HEK293 (cell line): Measurements from ENCODE around the gene IGF1R.

Experiments used
- IKZF3 ChIP-seq: fragments of 450-650 bp; IDR thresholded peaks from 2 replicates; pipeline ENCODE4 v1.5.0; 2018; ENCODE audit warnings: missing biosample characterization, mild to moderate bottlenecking, missing genetic modification characterization, moderate library complexity
- KLF1 ChIP-seq: fragments of 450-650 bp; formaldehyde crosslinking; IDR thresholded peaks from 2 replicates; pipeline ENCODE4 v1.5.1; 2016; ENCODE audit warnings: missing biosample characterization, missing genetic modification characterization
- KLF17 ChIP-seq: fragments of 450-650 bp; formaldehyde crosslinking; IDR thresholded peaks from 2 replicates; pipeline ENCODE4 v1.5.1; 2016; ENCODE audit warnings: missing biosample characterization, missing genetic modification characterization
- KLF7 ChIP-seq: fragments of 450-650 bp; formaldehyde crosslinking; IDR thresholded peaks from 2 replicates; pipeline ENCODE4 v1.5.1; 2016; ENCODE audit warnings: missing biosample characterization, missing genetic modification characterization, borderline replicate concordance
- MYNN ChIP-seq: fragments of 450-650 bp; formaldehyde crosslinking; IDR thresholded peaks from 2 replicates; pipeline ENCODE4 v1.5.1; 2016; ENCODE audit warnings: missing biosample characterization, missing genetic modification characterization, borderline replicate concordance
- PRDM10 ChIP-seq: fragments of 450-650 bp; formaldehyde crosslinking; IDR thresholded peaks from 2 replicates; pipeline ENCODE4 v1.5.1; 2016; ENCODE audit warnings: missing biosample characterization, missing genetic modification characterization
- REPIN1 ChIP-seq: fragments of 450-650 bp; formaldehyde crosslinking; IDR thresholded peaks from 2 replicates; pipeline ENCODE4 v1.5.1; 2017; ENCODE audit warnings: missing biosample characterization, missing genetic modification characterization, low read depth
- SP3 ChIP-seq: fragments of 450-650 bp; formaldehyde crosslinking; IDR thresholded peaks from 2 replicates; pipeline ENCODE4 v1.5.1; 2016; ENCODE audit warnings: missing biosample characterization, missing genetic modification characterization
- ZBTB10 ChIP-seq: fragments of 450-650 bp; formaldehyde crosslinking; IDR thresholded peaks from 2 replicates; pipeline ENCODE4 v1.5.1; 2016; ENCODE audit warnings: missing biosample characterization, missing genetic modification characterization
- ZBTB11 ChIP-seq: fragments of 450-650 bp; formaldehyde crosslinking; conservative IDR thresholded peaks from 2 replicates; pipeline ENCODE4 v1.5.1; 2016; ENCODE audit warnings: low read depth, missing biosample characterization, missing genetic modification characterization
- ZBTB20 ChIP-seq: fragments of 450-650 bp; formaldehyde crosslinking; IDR thresholded peaks from 2 replicates; pipeline ENCODE4 v1.5.1; 2016; ENCODE audit warnings: missing biosample characterization, missing genetic modification characterization
- ZFP69B ChIP-seq: fragments of 450-650 bp; formaldehyde crosslinking; IDR thresholded peaks from 2 replicates; pipeline ENCODE4 v1.5.1; 2016; ENCODE audit warnings: missing biosample characterization, missing genetic modification characterization
- ZNF2 ChIP-seq: fragments of 450-650 bp; formaldehyde crosslinking; IDR thresholded peaks from 2 replicates; pipeline ENCODE4 v1.5.1; 2016; ENCODE audit warnings: missing biosample characterization, missing genetic modification characterization
- ZNF211 ChIP-seq: fragments of 450-650 bp; formaldehyde crosslinking; IDR thresholded peaks from 2 replicates; pipeline ENCODE4 v1.5.1; 2016; ENCODE audit warnings: low read depth, missing biosample characterization, missing genetic modification characterization
- ZNF266 ChIP-seq: fragments of 450-650 bp; formaldehyde crosslinking; IDR thresholded peaks from 2 replicates; pipeline ENCODE4 v1.5.1; 2016; ENCODE audit warnings: missing biosample characterization, missing genetic modification characterization, low read depth
- ZNF341 ChIP-seq: fragments of 450-650 bp; formaldehyde crosslinking; IDR thresholded peaks from 2 replicates; pipeline ENCODE4; 2016; ENCODE audit warnings: low read depth, missing biosample characterization, missing genetic modification characterization
- ZNF510 ChIP-seq: fragments of 450-650 bp; formaldehyde crosslinking; IDR thresholded peaks from 2 replicates; pipeline ENCODE4 v1.5.1; 2018; ENCODE audit warnings: mild to moderate bottlenecking, missing genetic modification characterization, missing biosample characterization; ENCODE audit not compliant: insufficient replicate concordance
- ZNF549 ChIP-seq: fragments of 450-650 bp; IDR thresholded peaks from 2 replicates; pipeline ENCODE4 v1.5.1; 2018; ENCODE audit warnings: missing biosample characterization, missing genetic modification characterization, mild to moderate bottlenecking, inconsistent platforms, moderate library complexity
- ZNF610 ChIP-seq: fragments of 450-650 bp; formaldehyde crosslinking; IDR thresholded peaks from 2 replicates; pipeline ENCODE4 v1.5.1; 2016; ENCODE audit warnings: missing biosample characterization, missing genetic modification characterization, borderline replicate concordance
- ZNF626 ChIP-seq: fragments of 450-650 bp; sonication (Bioruptor Pico); formaldehyde crosslinking; IDR thresholded peaks from 2 replicates; pipeline ENCODE4 v1.5.1; 2018; ENCODE audit warnings: missing biosample characterization, missing genetic modification characterization, inconsistent platforms
- ZNF639 ChIP-seq: fragments of 450-650 bp; formaldehyde crosslinking; IDR thresholded peaks from 2 replicates; pipeline ENCODE4 v1.5.1; 2016; ENCODE audit warnings: missing biosample characterization, missing genetic modification characterization
- ZNF701 ChIP-seq: fragments of 450-650 bp; formaldehyde crosslinking; IDR thresholded peaks from 2 replicates; pipeline ENCODE4 v1.5.1; 2016; ENCODE audit warnings: missing biosample characterization, missing genetic modification characterization
- ZNF707 ChIP-seq: fragments of 450-650 bp; formaldehyde crosslinking; IDR thresholded peaks from 2 replicates; pipeline ENCODE4 v1.5.1; 2016; ENCODE audit warnings: missing biosample characterization, missing genetic modification characterization
- ZNF777 ChIP-seq: fragments of 450-650 bp; formaldehyde crosslinking; IDR thresholded peaks from 2 replicates; pipeline ENCODE4 v1.5.1; 2017; ENCODE audit warnings: missing biosample characterization, missing genetic modification characterization, borderline replicate concordance
- ZNF792 ChIP-seq: fragments of 450-650 bp; formaldehyde crosslinking; IDR thresholded peaks from 2 replicates; pipeline ENCODE4 v1.5.1; 2016; ENCODE audit warnings: missing biosample characterization, missing genetic modification characterization
- ZXDB ChIP-seq: fragments of 450-650 bp; formaldehyde crosslinking; IDR thresholded peaks from 2 replicates; pipeline ENCODE4 v1.5.1; 2016; ENCODE audit warnings: missing biosample characterization, missing genetic modification characterization

Gene IGF1R

GRCh38 chr15:98650417-98651035, 2.2 kb downstream of the IGF1R start (continued):
- TF ChIP-seq ZBTB10 (tag by site-specific recombination): peak; percentile 76
- peak; percentile 60 for TF ChIP-seq ZNF341 (tag by site-specific recombination)
- no peak for TF ChIP-seq ZNF792 (tag by site-specific recombination)
- TF ChIP-seq ZNF639 (tag by site-specific recombination): peak; percentile 29; the same call in 1 of the 2 replicates
- TF ChIP-seq ZNF510: no peak
- no peak for TF ChIP-seq ZNF211 (tag by site-specific recombination)
- no peak for TF ChIP-seq ZNF701 (tag by site-specific recombination)
- peak; percentile 81; the same call in 1 of the 2 replicates for TF ChIP-seq ZBTB20
- peak; percentile 11; the same call in 1 of the 2 replicates for TF ChIP-seq SP3 (tag by site-specific recombination)
- TF ChIP-seq ZNF626 (tag by site-specific recombination): no peak
- TF ChIP-seq ZBTB11 (tag by site-specific recombination): peak; percentile 16; the same call in 1 of the 2 replicates
- no peak for TF ChIP-seq IKZF3 (tag by site-specific recombination)
- no peak for TF ChIP-seq ZNF777
- 0 out of 2 replicates have a peak, but pooled peaks have one; percentile 23 for TF ChIP-seq KLF7
- peak; percentile 20; the same call in 1 of the 2 replicates for TF ChIP-seq PRDM10 (tag by site-specific recombination)
- no peak for TF ChIP-seq ZNF707 (tag by site-specific recombination)
- TF ChIP-seq KLF1 (tag by site-specific recombination): 0 out of 2 replicates have a peak, but pooled peaks have one; percentile 34
- no peak for TF ChIP-seq MYNN (tag by site-specific recombination)
- TF ChIP-seq ZNF2 (tag by site-specific recombination): peak; percentile 74
- peak; percentile 69; the same call in 1 of the 2 replicates for TF ChIP-seq ZNF610 (tag by site-specific recombination)
- TF ChIP-seq REPIN1 (tag by site-specific recombination): no peak
- TF ChIP-seq ZNF549 (tag by site-specific recombination): no peak
- no peak for TF ChIP-seq ZNF266 (tag by site-specific recombination)
- 0 out of 2 replicates have a peak, but pooled peaks have one; percentile 51 for TF ChIP-seq KLF17 (tag by site-specific recombination)
- peak; percentile 59; the same call in 1 of the 2 replicates for TF ChIP-seq ZXDB (tag by site-specific recombination)
- peak; percentile 12; the same call in 1 of the 2 replicates for TF ChIP-seq ZFP69B (tag by site-specific recombination)
